Measurements from ENCODE around the gene LIX1L. TPM values are rescaled to one million over a fixed set of nuclear protein-coding genes. Genes with fewer than 3 reads are reported as not detected.

LIX1L gene
- total and polyA plus RNA-seq, 8 donors: 28.9 to 45.7 (median 41.9) TPM

GRCh38 chr1:145886390-145886789, 71.4 kb downstream of the LIX1L start:
- Histone ChIP-seq H3K4me1 (peaks cover 13 to 28% of the 10 kb centered on the region in 2 donors), H3K9me3 (no peaks in the 10 kb centered on the region), H3K27me3 (peaks cover 0 to 16% of the 10 kb centered on the region in 2 donors), H3K4me3 (peak overlapping the region; percentile 60 to 68), H3K27ac (peak overlapping the region in 1 of 2 donors; percentile 37), H3K36me3 (no peaks in the 10 kb centered on the region)
- intact Hi-C loops (cut with DNase I): no loop called here
- TF ChIP-seq, protein P1, sequence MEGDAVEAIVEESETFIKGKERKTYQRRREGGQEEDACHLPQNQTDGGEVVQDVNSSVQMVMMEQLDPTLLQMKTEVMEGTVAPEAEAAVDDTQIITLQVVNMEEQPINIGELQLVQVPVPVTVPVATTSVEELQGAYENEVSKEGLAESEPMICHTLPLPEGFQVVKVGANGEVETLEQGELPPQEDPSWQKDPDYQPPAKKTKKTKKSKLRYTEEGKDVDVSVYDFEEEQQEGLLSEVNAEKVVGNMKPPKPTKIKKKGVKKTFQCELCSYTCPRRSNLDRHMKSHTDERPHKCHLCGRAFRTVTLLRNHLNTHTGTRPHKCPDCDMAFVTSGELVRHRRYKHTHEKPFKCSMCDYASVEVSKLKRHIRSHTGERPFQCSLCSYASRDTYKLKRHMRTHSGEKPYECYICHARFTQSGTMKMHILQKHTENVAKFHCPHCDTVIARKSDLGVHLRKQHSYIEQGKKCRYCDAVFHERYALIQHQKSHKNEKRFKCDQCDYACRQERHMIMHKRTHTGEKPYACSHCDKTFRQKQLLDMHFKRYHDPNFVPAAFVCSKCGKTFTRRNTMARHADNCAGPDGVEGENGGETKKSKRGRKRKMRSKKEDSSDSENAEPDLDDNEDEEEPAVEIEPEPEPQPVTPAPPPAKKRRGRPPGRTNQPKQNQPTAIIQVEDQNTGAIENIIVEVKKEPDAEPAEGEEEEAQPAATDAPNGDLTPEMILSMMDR (IDR thresholded peaks at IDR 0.05): no peak
- ATAC-seq: peak; percentile 2
- no peak for DNase-seq

DNA sequence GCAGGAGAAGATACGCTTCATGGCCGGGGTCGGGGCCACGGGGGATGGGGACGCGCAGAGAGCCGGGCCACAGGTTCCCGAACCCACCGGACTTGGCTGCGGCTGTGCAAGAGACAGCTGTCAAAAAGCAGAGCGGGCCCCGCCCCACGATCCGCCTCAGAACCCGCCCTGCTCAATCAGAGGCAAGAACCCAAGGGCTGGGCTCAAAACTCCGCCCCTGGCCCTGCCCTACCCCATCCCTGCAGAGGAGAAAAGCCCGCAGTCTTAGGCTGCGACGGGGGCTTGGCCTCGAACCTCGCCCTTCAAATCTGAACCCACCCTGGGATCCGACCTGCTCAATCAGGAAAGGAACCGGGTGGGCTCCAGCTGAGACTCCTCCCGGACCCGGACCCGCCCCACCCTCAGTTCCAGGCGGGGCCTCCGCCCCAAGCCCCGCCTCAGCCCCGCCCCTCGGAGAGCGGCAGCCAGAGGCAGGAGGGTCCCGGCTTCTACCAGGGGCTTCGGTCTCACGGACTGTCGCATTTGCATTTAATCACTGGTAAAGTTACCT, 72.0 kb downstream of the LIX1L start, which contains the start of gene ANKRD35:
TSS of gene ANKRD35 (minus strand) at position 129 of the 550 bp plus-strand sequence. CDS start at position 21, 108 bp downstream.
- H3K36me3 ChIP-seq: no peaks in the 10 kb centered on the region
- no peaks in the 10 kb centered on the region for H3K9me3 ChIP-seq
- H3K27me3 ChIP-seq: peaks cover 0 to 16% of the 10 kb centered on the region in 2 donors
- peak within 1 kb of the TSS in 1 of 2 donors; percentile 37 for H3K27ac ChIP-seq
- TF ChIP-seq, protein P1 (IDR thresholded peaks at IDR 0.05): no peak
- DNase-seq (peak; percentile 74 to 98 (median 82)), ATAC-seq (peak; percentile 98)
- peak within 1 kb of the TSS; percentile 60 to 68 for H3K4me3 ChIP-seq
- intact Hi-C loops (cut with DNase I): no loop called here
- H3K4me1 ChIP-seq: peaks cover 8 to 22% of the 10 kb centered on the region in 2 donors

DNA sequence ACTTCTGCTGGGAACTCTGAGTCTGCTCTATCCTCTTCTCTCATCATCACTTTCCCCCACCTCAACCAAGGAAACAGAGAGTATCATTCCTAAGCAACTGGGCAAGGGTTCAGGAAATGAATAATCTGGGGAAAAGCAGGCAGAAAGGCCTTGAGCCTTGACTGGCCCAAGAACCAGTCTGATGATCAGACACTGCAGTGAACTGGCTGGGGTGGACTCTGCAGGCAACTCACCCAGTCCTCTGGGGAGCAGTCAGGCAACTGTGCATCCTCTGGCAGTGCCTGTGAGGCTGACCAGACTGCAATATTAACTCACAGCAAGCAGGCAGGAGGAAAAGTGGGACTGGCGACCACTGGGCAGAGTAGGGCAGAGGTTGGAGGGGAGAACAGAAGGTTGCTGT, 73.1 kb downstream of the LIX1L start:
- DNase-seq (no peak), ATAC-seq (no peak)
- Histone ChIP-seq H3K9me3 (no peaks in the 10 kb centered on the region), H3K36me3 (no peaks in the 10 kb centered on the region), H3K4me3 (no peak overlapping the region), H3K27ac (no peak overlapping the region), H3K27me3 (peaks cover 0 to 16% of the 10 kb centered on the region in 2 donors), H3K4me1 (peaks cover 3 to 16% of the 10 kb centered on the region in 2 donors)
- intact Hi-C loops (cut with DNase I): no loop called here
- TF ChIP-seq, protein P1 (IDR thresholded peaks at IDR 0.05): no peak

Other genes with a start within 250 kb of the LIX1L start
- gene CD160, start 238.5 kb downstream of the LIX1L start, total RNA-seq: 1 to 10 TPM in 1 of 2 donors, under 1 TPM in 1; 0.42 to 2.0 TPM
- 1 to 10 TPM; 2.2 to 3.2 (median 2.7) TPM for gene CD160, start 238.5 kb downstream of the LIX1L start, polyA plus RNA-seq (ENCODE audit: insufficient read length in 6 of 6)
- gene RNF115, start 133.9 kb downstream of the LIX1L start, total RNA-seq: 10 to 100 TPM; 11.8 to 14.7 TPM
- 10 to 100 TPM; 17.2 to 20.4 (median 18.2) TPM for gene RNF115, start 133.9 kb downstream of the LIX1L start, polyA plus RNA-seq (ENCODE audit: insufficient read length in 6 of 6)
- 10 to 100 TPM; 20.1 to 27.4 TPM for gene POLR3C, start 133.8 kb downstream of the LIX1L start, total RNA-seq
- 10 to 100 TPM; 32.3 to 40.6 (median 36.8) TPM for gene POLR3C, start 133.8 kb downstream of the LIX1L start, polyA plus RNA-seq (ENCODE audit: insufficient read length in 6 of 6)
- gene NUDT17, start 112.4 kb downstream of the LIX1L start, total RNA-seq: 1 to 10 TPM; 2.7 to 4.5 TPM
- gene NUDT17, start 112.4 kb downstream of the LIX1L start, polyA plus RNA-seq (ENCODE audit: insufficient read length in 6 of 6): 10 to 100 TPM in 4 of 6 donors, 1 to 10 TPM in 2; 8.5 to 12.7 (median 10.5) TPM
- 10 to 100 TPM; 35.8 to 42.6 TPM for gene PIAS3, start 98.9 kb downstream of the LIX1L start, total RNA-seq
- gene PIAS3, start 98.9 kb downstream of the LIX1L start, polyA plus RNA-seq (ENCODE audit: insufficient read length in 6 of 6): 10 to 100 TPM; 67.2 to 98.0 (median 74.3) TPM
- 1 to 10 TPM; 1.4 to 3.4 TPM for gene ANKRD35, start 72.2 kb downstream of the LIX1L start, total RNA-seq
- 1 to 10 TPM; 3.7 to 4.8 (median 4.2) TPM for gene ANKRD35, start 72.2 kb downstream of the LIX1L start, polyA plus RNA-seq (ENCODE audit: insufficient read length in 6 of 6)
- gene ITGA10, start 48.0 kb downstream of the LIX1L start, total RNA-seq: 10 to 100 TPM in 1 of 2 donors, 1 to 10 TPM in 1; 5.8 to 12.5 TPM
- 1 to 10 TPM; 2.7 to 5.0 (median 3.5) TPM for gene ITGA10, start 48.0 kb downstream of the LIX1L start, polyA plus RNA-seq (ENCODE audit: insufficient read length in 6 of 6)
- gene PEX11B, start 39.3 kb downstream of the LIX1L start, total RNA-seq: 10 to 100 TPM; 31.9 to 32.4 TPM
- gene PEX11B, start 39.3 kb downstream of the LIX1L start, polyA plus RNA-seq (ENCODE audit: insufficient read length in 6 of 6): 10 to 100 TPM; 43.3 to 53.1 (median 45.3) TPM
- 100 to 1,000 TPM in 1 of 2 donors, 10 to 100 TPM in 1; 90.2 to 118 TPM for gene RBM8A, start 30.5 kb downstream of the LIX1L start, total RNA-seq
- gene RBM8A, start 30.5 kb downstream of the LIX1L start, polyA plus RNA-seq (ENCODE audit: insufficient read length in 6 of 6): 100 to 1,000 TPM; 168 to 197 (median 187) TPM
- 1 to 10 TPM in 1 of 2 donors, under 1 TPM in 1; 0.82 to 1.2 TPM for gene ANKRD34A, start 6.6 kb upstream of the LIX1L start, total RNA-seq
- 1 to 10 TPM in 3 of 6 donors, under 1 TPM in 3; 0.73 to 1.3 (median 0.91) TPM for gene ANKRD34A, start 6.6 kb upstream of the LIX1L start, polyA plus RNA-seq (ENCODE audit: insufficient read length in 6 of 6)
- gene POLR3GL, start 6.7 kb upstream of the LIX1L start, total RNA-seq: 10 to 100 TPM; 19.6 to 20.8 TPM
- gene POLR3GL, start 6.7 kb upstream of the LIX1L start, polyA plus RNA-seq (ENCODE audit: insufficient read length in 6 of 6): 10 to 100 TPM; 43.1 to 50.2 (median 44.6) TPM
- gene TXNIP, start 38.6 kb upstream of the LIX1L start, total RNA-seq: 100 to 1,000 TPM; 380 to 422 TPM
- gene TXNIP, start 38.6 kb upstream of the LIX1L start, polyA plus RNA-seq (ENCODE audit: insufficient read length in 6 of 6): 100 to 1,000 TPM; 280 to 539 (median 353) TPM
- not detected for gene HJV, start 63.7 kb upstream of the LIX1L start, total RNA-seq
- gene HJV, start 63.7 kb upstream of the LIX1L start, polyA plus RNA-seq (ENCODE audit: insufficient read length in 6 of 6): under 1 TPM in 3 of 6 donors, not detected in 3; 0.07 to 0.27 (median 0.10) TPM
- gene NBPF10, start 186.8 kb upstream of the LIX1L start, total RNA-seq: 1 to 10 TPM; 3.7 to 3.9 TPM
- gene NBPF10, start 186.8 kb upstream of the LIX1L start, polyA plus RNA-seq (ENCODE audit: insufficient read length in 6 of 6): 1 to 10 TPM; 1.5 to 2.5 (median 2.2) TPM

All from left lung (tissue), 10 donors.